MM.1S (cell line): ENCODE data around the gene GPR22.

Experiments
- DNase-seq: peaks from one replicate; pipeline ENCODE4 v3.0.0-alpha.2; 2015
- H2AFZ ChIP-seq: fragments of 300-600 bp; sonication (generic); 2 replicates; pipeline ENCODE4 v1.6.0; 2016; ENCODE audit warnings: antibody characterized with exemption, low read length
- H3F3A ChIP-seq: fragments of 300-600 bp; sonication (generic); 2 replicates; pipeline ENCODE4 v1.6.1; 2016; ENCODE audit warnings: mild to moderate bottlenecking, antibody characterized with exemption, low read length, moderate library complexity, mixed read lengths; ENCODE audit not compliant: insufficient read depth
- H3K27ac ChIP-seq: fragments of 300-600 bp; sonication (generic); 2 replicates; pipeline ENCODE4 v1.5.1; 2016; ENCODE audit warnings: mild to moderate bottlenecking, low read length
- H3K27me3 ChIP-seq: fragments of 300-600 bp; sonication (generic); replicated peaks from 2 replicates; pipeline ENCODE4 v1.6.0; 2016; ENCODE audit warnings: low read length; ENCODE audit not compliant: insufficient read depth
- H3K36me3 ChIP-seq: fragments of 300-600 bp; sonication (generic); replicated peaks from 2 replicates; pipeline ENCODE4 v1.6.1; 2016; ENCODE audit warnings: mild to moderate bottlenecking, low read length, mixed read lengths; ENCODE audit not compliant: insufficient read depth
- H3K4me1 ChIP-seq: fragments of 300-600 bp; sonication (generic); 2 replicates; pipeline ENCODE4 v1.6.1; 2016; ENCODE audit warnings: low read length, mixed read lengths
- H3K4me2 ChIP-seq: fragments of 300-600 bp; sonication (generic); 2 replicates; pipeline ENCODE4 v1.6.0; 2016; ENCODE audit warnings: low read depth, low read length
- H3K4me3 ChIP-seq: fragments of 300-600 bp; sonication (generic); 2 replicates; pipeline ENCODE4 v1.5.1; 2016; ENCODE audit warnings: low read length, mixed read lengths
- H3K79me2 ChIP-seq: fragments of 300-600 bp; sonication (generic); 2 replicates; pipeline ENCODE4 v1.6.1; 2016; ENCODE audit warnings: mixed run types, low read length, mixed read lengths
- H3K9ac ChIP-seq: fragments of 300-600 bp; sonication (generic); 2 replicates; pipeline ENCODE4 v1.6.1; 2016; ENCODE audit warnings: low read length, mixed read lengths
- H3K9me2 ChIP-seq: fragments of 300-600 bp; sonication (generic); replicated peaks from 2 replicates; pipeline ENCODE4 v1.6.1; 2016; ENCODE audit warnings: mild to moderate bottlenecking, low read length, mixed read lengths; ENCODE audit not compliant: insufficient read depth
- H3K9me3 ChIP-seq: fragments of 300-600 bp; sonication (generic); replicated peaks from 2 replicates; pipeline ENCODE4 v1.6.1; 2016; ENCODE audit warnings: mild to moderate bottlenecking, low read length, mixed read lengths; ENCODE audit not compliant: insufficient read depth
- H4K20me1 ChIP-seq: fragments of 300-600 bp; sonication (generic); 2 replicates; pipeline ENCODE4 v1.6.1; 2016; ENCODE audit warnings: mild to moderate bottlenecking, low read length, moderate library complexity, mixed read lengths; ENCODE audit not compliant: insufficient read depth
- EZH2 ChIP-seq: fragments of 300-600 bp; sonication (generic); optimal IDR thresholded peaks from 2 replicates; pipeline ENCODE3; 2017; ENCODE audit warnings: low read depth, mild to moderate bottlenecking, antibody characterized with exemption, low read length, mixed read lengths
- EZH2phosphoT487 ChIP-seq: fragments of 300-600 bp; sonication (generic); IDR thresholded peaks from 2 replicates; pipeline ENCODE4 v1.6.1; 2018; ENCODE audit warnings: antibody characterized with exemption, low read length
- TF ChIP-seq, protein P1 (sequence below): fragments of 300-600 bp; sonication (generic); IDR thresholded peaks from 2 replicates; pipeline ENCODE4 v1.5.1; 2016; ENCODE audit warnings: antibody characterized with exemption, low read length, mixed read lengths

Gene GPR22

DNA sequence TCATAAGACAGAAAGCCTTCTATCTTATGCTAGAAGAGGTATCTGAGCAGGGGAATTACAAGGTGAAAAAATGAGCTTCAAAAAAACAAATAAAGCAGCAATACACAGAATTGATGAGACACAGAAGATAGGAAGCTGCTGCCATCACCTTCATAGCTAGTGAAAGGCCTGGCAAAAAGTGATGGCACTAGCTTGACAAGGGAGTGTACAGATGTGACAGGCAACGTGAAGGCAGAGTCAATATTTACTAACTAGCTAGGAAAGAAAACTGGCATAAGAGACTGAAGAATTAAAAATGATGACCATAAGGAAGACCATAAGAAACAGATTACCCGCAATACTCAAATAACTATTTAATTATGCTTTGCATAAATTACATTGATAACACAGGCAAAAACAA, 9.4 kb downstream of the GPR22 start:
- TF ChIP-seq, protein P1, sequence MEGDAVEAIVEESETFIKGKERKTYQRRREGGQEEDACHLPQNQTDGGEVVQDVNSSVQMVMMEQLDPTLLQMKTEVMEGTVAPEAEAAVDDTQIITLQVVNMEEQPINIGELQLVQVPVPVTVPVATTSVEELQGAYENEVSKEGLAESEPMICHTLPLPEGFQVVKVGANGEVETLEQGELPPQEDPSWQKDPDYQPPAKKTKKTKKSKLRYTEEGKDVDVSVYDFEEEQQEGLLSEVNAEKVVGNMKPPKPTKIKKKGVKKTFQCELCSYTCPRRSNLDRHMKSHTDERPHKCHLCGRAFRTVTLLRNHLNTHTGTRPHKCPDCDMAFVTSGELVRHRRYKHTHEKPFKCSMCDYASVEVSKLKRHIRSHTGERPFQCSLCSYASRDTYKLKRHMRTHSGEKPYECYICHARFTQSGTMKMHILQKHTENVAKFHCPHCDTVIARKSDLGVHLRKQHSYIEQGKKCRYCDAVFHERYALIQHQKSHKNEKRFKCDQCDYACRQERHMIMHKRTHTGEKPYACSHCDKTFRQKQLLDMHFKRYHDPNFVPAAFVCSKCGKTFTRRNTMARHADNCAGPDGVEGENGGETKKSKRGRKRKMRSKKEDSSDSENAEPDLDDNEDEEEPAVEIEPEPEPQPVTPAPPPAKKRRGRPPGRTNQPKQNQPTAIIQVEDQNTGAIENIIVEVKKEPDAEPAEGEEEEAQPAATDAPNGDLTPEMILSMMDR, result no peak
- no peak for TF ChIP-seq EZH2phosphoT487
- no peak for TF ChIP-seq EZH2
- Histone ChIP-seq H3K4me1 (no peaks in the 10 kb centered on the region), H3K4me2 (no peak overlapping the region), H3K4me3 (no peak overlapping the region), H3K27ac (no peak overlapping the region), H3K9me3 (no peaks in the 10 kb centered on the region), H4K20me1 (no peaks in the 10 kb centered on the region), H3K9ac (no peak overlapping the region), H3K79me2 (no peaks in the 10 kb centered on the region), H3K36me3 (no peaks in the 10 kb centered on the region), H3K27me3 (no peaks in the 10 kb centered on the region), H3F3A (no peaks in the 10 kb centered on the region), H3K9me2 (no peaks in the 10 kb centered on the region), H2AFZ (no peak overlapping the region)
- DNase-seq, result no peak

DNA sequence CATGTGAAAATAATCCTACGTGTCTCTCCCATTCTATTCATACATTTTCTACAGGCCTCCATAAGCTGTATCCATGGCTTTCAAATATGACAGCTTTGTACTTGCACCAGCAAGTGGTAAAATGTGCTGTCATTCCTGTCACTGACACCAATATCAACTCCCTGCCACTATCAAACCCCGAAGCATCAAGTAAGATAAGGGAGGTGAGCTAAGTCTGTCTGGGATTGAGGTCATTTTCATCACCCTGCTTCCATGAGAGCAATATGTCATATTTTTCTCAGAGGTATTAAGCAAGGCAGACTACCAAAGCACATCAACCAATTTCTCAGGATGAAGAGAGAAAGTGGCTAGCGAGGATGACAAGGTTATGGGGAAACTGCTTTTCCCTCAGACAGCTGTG, 11.1 kb downstream of the GPR22 start:
- H3K4me1 ChIP-seq, result 0 out of 2 replicates have a peak, but pooled peaks cover under 1% of the 10 kb centered on the region
- H3K4me2 ChIP-seq, result no peak overlapping the region
- H3K9ac ChIP-seq, result no peak overlapping the region
- no peaks in the 10 kb centered on the region for H3K9me3 ChIP-seq
- H3F3A ChIP-seq, result no peaks in the 10 kb centered on the region
- H3K27ac ChIP-seq, result no peak overlapping the region
- TF ChIP-seq, protein P1, result no peak
- TF ChIP-seq EZH2phosphoT487, result no peak
- no peak for TF ChIP-seq EZH2
- no peaks in the 10 kb centered on the region for H3K36me3 ChIP-seq
- H3K9me2 ChIP-seq, result no peaks in the 10 kb centered on the region
- DNase-seq, result no peak
- no peak overlapping the region for H3K4me3 ChIP-seq
- H4K20me1 ChIP-seq, result no peaks in the 10 kb centered on the region
- no peaks in the 10 kb centered on the region for H3K79me2 ChIP-seq
- no peak overlapping the region for H2AFZ ChIP-seq
- H3K27me3 ChIP-seq, result no peaks in the 10 kb centered on the region

DNA sequence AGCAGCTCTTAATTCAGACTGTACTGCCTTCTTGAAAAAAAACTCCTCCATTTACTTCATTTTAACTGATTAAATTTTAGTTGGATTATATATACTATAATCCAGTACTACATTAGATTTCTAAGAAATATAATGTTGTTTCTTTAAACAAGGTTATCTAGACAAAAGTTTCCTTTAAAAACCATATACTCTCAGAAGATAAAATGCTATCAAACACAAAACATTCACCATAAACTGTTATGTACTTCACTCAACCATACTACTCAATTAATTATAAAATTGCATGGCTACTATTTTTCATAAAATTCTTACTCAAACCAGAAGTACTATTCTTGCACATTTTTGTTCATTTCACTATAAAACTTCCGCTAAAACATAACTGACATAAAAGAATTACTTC, 12.7 kb downstream of the GPR22 start:
- no peaks in the 10 kb centered on the region for H3K36me3 ChIP-seq
- no peaks in the 10 kb centered on the region for H3K79me2 ChIP-seq
- H3F3A ChIP-seq, result no peaks in the 10 kb centered on the region
- no peak overlapping the region for H2AFZ ChIP-seq
- no peaks in the 10 kb centered on the region for H3K27me3 ChIP-seq
- DNase-seq, result no peak
- no peak overlapping the region for H3K27ac ChIP-seq
- 0 out of 2 replicates have a peak, but pooled peaks cover 4% of the 10 kb centered on the region for H3K4me1 ChIP-seq
- no peaks in the 10 kb centered on the region for H3K9me3 ChIP-seq
- no peaks in the 10 kb centered on the region for H4K20me1 ChIP-seq
- H3K4me2 ChIP-seq, result no peak overlapping the region
- no peaks in the 10 kb centered on the region for H3K9me2 ChIP-seq
- H3K4me3 ChIP-seq, result no peak overlapping the region
- no peak overlapping the region for H3K9ac ChIP-seq
- TF ChIP-seq EZH2 (no peak), EZH2phosphoT487 (no peak)
- TF ChIP-seq, protein P1, result no peak
